GM21619 (cell line): ENCODE measurements around the gene ZMYND11.

Experiments
- ATAC-seq: cut with Tn5 transposase; IDR thresholded peaks from one replicate; pipeline ENCODE4 v1.9.1; 2021; ENCODE audit not compliant: unreplicated experiment

The ZMYND11 gene

DNA sequence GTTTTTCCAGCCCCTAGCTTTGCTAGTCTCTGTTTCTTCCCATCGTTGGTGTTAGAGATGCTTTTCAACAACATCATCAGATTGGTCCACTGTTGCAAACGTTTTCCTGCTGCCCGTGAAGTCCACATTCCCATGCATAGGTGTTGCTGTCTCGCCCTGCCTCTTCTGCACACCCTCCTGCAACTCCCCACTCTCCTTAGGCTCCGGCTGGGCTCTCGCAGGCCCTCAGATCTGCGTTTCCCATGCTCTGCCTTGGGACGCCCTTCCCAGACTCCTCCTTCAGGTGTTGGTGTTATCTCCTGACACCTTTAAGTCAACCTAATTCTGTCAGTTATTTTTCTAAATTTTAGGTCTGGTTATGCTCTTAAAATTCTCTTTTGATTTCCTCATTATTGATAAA is 55.0 kb downstream of the ZMYND11 start:
- no peak for ATAC-seq

GRCh38 chr10:191703-192518 is 56.7 kb downstream of the ZMYND11 start:
- ATAC-seq: no peak

- no peak for ATAC-seq
Measured at GRCh38 chr10:194281-194680, 59.0 kb downstream of the ZMYND11 start.

- ATAC-seq: no peak
Measured at GRCh38 chr10:200405-200804, 65.2 kb downstream of the ZMYND11 start.

DNA sequence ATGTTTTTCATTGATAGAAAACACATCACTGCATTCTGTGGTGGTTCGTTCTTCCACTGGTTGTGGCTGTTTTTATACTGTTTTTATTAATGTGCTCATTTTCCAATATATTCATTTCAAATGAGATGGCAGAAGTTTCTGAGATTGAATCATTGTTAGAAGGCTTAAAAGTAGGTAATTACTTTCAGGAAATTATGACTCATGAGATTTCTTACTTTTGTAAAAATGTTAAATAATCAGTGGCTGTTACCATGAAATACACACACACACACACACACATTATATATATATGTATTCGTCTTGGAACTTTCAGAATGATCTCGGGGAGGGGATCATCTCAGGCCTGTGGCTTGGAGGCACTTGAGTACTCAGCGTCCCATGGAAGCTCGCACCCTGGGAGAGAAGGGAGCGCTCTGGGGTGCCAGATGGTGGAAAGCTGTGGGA is 66.1 kb downstream of the ZMYND11 start:
- ATAC-seq: no peak

DNA sequence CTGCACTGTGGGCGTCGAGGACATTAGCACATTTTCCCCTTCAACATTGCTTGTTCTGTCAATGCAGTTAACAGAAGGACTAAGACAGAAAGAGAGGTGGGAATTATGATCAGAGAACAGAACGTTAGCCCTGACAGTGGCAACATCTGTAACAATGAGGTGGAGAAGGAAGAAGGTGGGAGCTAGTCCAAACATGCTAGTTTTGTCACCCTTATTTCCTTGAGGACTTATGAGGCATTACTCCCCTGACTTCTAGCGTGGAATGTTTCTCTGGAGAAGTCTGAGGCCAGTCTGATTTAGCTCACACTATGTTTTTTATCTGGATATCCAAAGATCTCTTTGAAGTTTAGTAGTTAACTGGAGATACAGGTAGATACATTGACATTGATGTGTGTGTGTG is 73.4 kb downstream of the ZMYND11 start:
- no peak for ATAC-seq

DNA sequence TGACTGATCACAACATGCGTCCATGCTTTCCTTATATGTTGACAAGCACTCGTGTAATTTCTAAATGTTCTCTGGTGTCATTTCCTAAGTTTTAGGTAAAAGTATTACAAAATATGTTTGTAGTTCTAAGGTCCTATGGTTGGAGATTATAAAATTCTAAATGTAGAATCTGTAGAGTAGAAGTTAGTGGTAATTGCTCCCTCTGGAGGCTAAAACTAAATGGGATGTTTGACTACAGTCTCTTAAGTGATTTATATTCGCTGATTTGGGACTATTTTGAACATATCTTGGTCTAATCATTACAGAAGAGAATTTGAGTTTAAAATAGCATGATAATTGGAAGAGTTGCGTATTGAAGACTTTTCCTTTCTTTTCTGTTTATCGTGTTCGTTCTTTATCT is 74.1 kb downstream of the ZMYND11 start:
- ATAC-seq: no peak

DNA sequence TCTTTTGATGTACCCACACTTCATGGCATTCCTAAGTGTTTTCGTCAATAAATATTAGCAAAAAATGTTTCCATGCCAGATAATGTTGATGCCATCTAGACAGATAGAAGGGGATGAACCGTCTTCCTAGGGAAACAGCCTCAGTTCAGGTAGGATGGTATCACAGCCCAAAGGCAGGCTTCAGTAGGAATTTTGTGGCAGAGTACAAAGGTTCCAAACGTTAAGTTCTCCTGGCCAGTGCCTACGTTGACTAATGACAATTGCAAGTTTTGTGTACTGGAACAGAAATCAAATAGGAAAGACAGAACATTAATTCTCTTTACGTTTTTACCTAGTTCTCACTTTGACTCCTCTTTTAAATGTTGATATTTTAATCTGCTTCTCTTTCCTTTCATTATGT is 75.0 kb downstream of the ZMYND11 start:
- ATAC-seq: no peak

DNA sequence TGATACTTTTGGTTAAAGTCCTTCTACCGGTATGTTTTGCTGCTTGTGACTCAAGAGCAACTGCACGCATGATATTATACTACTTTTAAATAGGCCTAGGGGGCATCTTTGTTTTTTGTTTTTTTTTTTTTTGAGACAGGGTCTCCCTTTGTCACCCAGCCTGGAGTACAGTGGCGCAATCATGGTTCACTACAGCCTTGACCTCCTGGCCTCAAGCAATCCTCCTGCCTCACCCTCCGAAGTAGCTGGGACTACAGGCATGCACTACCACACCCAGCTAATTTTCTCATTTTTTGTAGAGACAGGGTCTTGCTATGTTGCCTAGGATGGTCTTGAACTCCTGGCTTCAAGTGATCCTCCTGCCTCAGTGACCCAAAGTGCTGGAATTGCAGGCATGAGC is 80.2 kb downstream of the ZMYND11 start:
- no peak for ATAC-seq

DNA sequence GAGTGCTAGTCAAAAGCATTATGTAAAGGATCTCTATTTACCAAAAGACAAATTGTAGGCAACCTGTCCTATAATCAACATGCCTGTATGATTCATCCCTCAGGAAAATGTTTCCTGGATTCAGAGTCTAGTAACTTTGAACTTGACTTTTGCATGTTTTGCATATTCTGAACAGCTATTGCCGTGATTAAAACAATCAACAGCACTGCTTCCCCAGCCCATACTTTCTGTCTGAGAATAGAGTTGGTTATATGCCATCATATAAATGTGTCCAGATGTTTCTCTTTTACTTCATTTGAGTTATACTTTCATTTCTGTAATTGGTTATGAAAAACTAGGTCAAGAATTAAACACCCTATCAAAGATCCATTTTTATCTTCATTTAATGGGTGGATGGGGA is 83.5 kb downstream of the ZMYND11 start:
- no peak for ATAC-seq

DNA sequence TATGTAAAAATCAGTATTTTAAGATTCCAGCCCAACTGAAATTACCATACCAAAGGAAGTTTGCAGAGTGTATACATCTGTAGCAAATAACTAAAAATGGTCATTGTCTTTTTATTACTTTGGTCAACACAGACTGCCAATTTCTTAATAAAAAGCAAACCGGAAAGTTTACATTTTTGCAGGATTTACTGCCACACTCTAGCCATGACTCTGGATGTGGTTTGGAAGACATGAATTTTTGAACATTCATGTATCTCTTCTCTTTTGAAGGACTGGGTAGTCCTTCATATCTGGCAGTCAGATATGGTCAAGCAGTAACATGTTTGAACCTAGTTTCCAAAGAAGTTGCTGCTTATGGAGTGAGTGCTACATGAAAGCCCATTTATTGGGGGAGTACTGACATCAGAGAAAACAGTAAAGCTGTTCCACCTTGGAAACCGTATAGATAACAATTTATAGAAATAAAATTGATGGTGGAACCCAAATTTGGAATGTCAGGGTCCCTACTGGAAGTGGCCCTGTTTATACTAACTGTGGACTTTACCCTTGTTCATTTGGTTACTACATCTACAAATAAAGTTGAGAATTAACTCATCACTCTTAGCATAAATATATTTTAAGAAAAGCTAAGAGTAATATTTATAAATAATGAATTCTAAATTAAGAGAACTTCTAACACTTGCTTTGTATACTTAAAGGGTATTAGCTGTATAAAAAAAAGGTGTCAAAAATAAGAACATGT is 84.6 kb downstream of the ZMYND11 start:
- no peak for ATAC-seq

GRCh38 chr10:224571-224970 is 89.3 kb downstream of the ZMYND11 start:
- ATAC-seq: no peak

GRCh38 chr10:226018-226417 is 90.8 kb downstream of the ZMYND11 start:
- no peak for ATAC-seq

- no peak for ATAC-seq
Measured at GRCh38 chr10:227014-227413, 91.8 kb downstream of the ZMYND11 start.

DNA sequence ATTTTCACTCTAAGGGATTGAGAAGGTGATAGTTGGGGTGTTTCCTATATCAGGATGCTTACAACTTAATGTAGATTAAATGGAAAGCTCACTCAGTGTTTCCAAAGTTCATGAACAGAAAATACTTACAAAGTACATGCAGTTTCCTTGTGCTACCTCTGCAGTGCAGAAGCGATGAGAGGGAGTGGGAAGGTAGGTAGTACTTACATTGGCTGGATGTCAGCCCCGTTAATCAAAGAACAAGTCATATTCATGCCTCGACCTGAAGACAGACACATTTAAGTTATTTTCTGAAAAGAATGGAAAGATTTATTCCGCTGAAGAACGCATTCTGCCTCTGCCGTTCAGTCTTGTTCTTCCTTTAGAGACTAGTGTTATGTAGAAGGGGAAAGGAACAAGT is 93.1 kb downstream of the ZMYND11 start:
- ATAC-seq: no peak

- no peak for ATAC-seq
Measured at GRCh38 chr10:230758-231157, 95.5 kb downstream of the ZMYND11 start.

- no peak for ATAC-seq
Measured at GRCh38 chr10:232061-232460, 96.8 kb downstream of the ZMYND11 start.

DNA sequence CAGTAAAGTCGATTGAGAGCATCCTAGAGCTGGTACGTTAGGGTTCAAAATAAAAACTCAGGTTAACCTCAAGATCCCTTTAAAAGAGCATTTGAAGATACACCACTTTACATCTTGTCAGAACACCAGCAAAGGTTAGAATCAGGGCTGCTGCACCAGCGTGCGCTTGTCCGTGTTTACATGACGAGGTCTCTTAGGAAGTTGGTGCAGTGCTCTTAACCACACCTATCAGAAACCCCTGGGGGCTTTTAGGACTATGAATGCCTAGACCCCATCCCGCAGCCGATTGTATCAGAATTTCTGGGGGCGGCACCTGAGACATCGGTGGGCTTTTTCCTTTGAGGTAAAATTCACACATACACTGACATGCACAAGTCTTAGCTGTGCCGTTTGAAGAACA is 97.6 kb downstream of the ZMYND11 start:
- ATAC-seq: no peak

GRCh38 chr10:234708-235406 is 99.6 kb downstream of the ZMYND11 start:
- no peak for ATAC-seq

GRCh38 chr10:235915-236314 is 100.7 kb downstream of the ZMYND11 start:
- ATAC-seq: no peak

DNA sequence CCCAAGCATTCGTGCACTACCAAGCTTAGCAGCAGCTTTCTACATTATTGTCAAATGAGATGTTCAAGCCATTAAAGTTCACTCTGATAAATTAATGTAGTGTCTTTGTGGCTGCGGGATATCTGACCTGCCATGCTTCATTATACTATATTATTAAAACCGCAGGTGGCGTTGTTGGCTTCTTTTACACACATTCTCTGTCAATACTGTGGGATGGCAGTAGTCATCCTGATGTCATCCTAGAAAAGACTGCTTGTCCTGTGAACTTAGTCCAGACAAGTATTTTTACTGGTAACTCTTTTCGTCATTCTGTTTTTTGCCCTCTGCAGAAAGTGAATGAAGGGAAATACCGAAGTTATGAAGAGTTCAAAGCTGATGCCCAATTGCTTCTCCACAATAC is 103.9 kb downstream of the ZMYND11 start:
- no peak for ATAC-seq

GRCh38 chr10:241451-241850 is 106.2 kb downstream of the ZMYND11 start:
- ATAC-seq: no peak
